Measurements from ENCODE around the gene SLC17A1.

SLC17A1 gene

GRCh38 chr6:25764611-25765010 is 67.2 kb downstream of the SLC17A1 start:
- Histone ChIP-seq H3K79me2 (ENCODE audit: insufficient read depth, low read depth) (no peaks in the 10 kb centered on the region), H3K4me3 (IDR thresholded peaks at IDR 0.05; ENCODE audit: insufficient read depth, low read depth, low read length) (no peak overlapping the region), H3K27ac (no peak overlapping the region), H3K4me2 (no peak overlapping the region), H3K27me3 (ENCODE audit: insufficient read depth, low read depth) (no peaks in the 10 kb centered on the region), H3K9ac (no peak overlapping the region), H3K4me1 (ENCODE audit: low read depth, poor library complexity, severe bottlenecking) (no peaks in the 10 kb centered on the region), H2AFZ (ENCODE audit: low read depth) (no peak overlapping the region), H3K36me3 (ENCODE audit: insufficient read depth) (no peaks in the 10 kb centered on the region), H4K20me1 (ENCODE audit: insufficient read depth) (no peaks in the 10 kb centered on the region)
- TF ChIP-seq CTCF (conservative IDR thresholded peaks at IDR 0.05; ENCODE audit: low read depth, low read length) = no peak

- H3K4me2 ChIP-seq = no peak overlapping the region
- H3K4me3 ChIP-seq (IDR thresholded peaks at IDR 0.05; ENCODE audit: insufficient read depth, low read depth, low read length) = no peak overlapping the region
- H3K79me2 ChIP-seq (ENCODE audit: insufficient read depth, low read depth) = no peaks in the 10 kb centered on the region
- no peaks in the 10 kb centered on the region for H3K4me1 ChIP-seq (ENCODE audit: low read depth, poor library complexity, severe bottlenecking)
- H2AFZ ChIP-seq (ENCODE audit: low read depth) = no peak overlapping the region
- TF ChIP-seq CTCF (conservative IDR thresholded peaks at IDR 0.05; ENCODE audit: low read depth, low read length) = no peak
- H3K9ac ChIP-seq = no peak overlapping the region
- no peak overlapping the region for H3K27ac ChIP-seq
- H4K20me1 ChIP-seq (ENCODE audit: insufficient read depth) = no peaks in the 10 kb centered on the region
- no peaks in the 10 kb centered on the region for H3K27me3 ChIP-seq (ENCODE audit: insufficient read depth, low read depth)
- H3K36me3 ChIP-seq (ENCODE audit: insufficient read depth) = no peaks in the 10 kb centered on the region
These were observed 73.8 kb downstream of the SLC17A1 start for GRCh38 chr6:25757936-25758642.

- H3K27ac ChIP-seq = no peak overlapping the region
- no peak overlapping the region for H3K4me2 ChIP-seq
- no peaks in the 10 kb centered on the region for H3K27me3 ChIP-seq (ENCODE audit: insufficient read depth, low read depth)
- H3K9ac ChIP-seq = no peak overlapping the region
- H2AFZ ChIP-seq (ENCODE audit: low read depth) = no peak overlapping the region
- H3K4me3 ChIP-seq (IDR thresholded peaks at IDR 0.05; ENCODE audit: insufficient read depth, low read depth, low read length) = no peak overlapping the region
- no peaks in the 10 kb centered on the region for H4K20me1 ChIP-seq (ENCODE audit: insufficient read depth)
- no peaks in the 10 kb centered on the region for H3K36me3 ChIP-seq (ENCODE audit: insufficient read depth)
- TF ChIP-seq CTCF (conservative IDR thresholded peaks at IDR 0.05; ENCODE audit: low read depth, low read length) = no peak
- H3K4me1 ChIP-seq (ENCODE audit: low read depth, poor library complexity, severe bottlenecking) = no peaks in the 10 kb centered on the region
- no peaks in the 10 kb centered on the region for H3K79me2 ChIP-seq (ENCODE audit: insufficient read depth, low read depth)
These were observed 75.2 kb downstream of the SLC17A1 start for GRCh38 chr6:25756382-25757363.

- H4K20me1 ChIP-seq (ENCODE audit: insufficient read depth) = no peaks in the 10 kb centered on the region
- no peaks in the 10 kb centered on the region for H3K27me3 ChIP-seq (ENCODE audit: insufficient read depth, low read depth)
- H3K79me2 ChIP-seq (ENCODE audit: insufficient read depth, low read depth) = no peaks in the 10 kb centered on the region
- H3K27ac ChIP-seq = no peak overlapping the region
- no peaks in the 10 kb centered on the region for H3K4me1 ChIP-seq (ENCODE audit: low read depth, poor library complexity, severe bottlenecking)
- no peak overlapping the region for H3K4me3 ChIP-seq (IDR thresholded peaks at IDR 0.05; ENCODE audit: insufficient read depth, low read depth, low read length)
- H3K9ac ChIP-seq = no peak overlapping the region
- H3K36me3 ChIP-seq (ENCODE audit: insufficient read depth) = no peaks in the 10 kb centered on the region
- no peak overlapping the region for H3K4me2 ChIP-seq
- H2AFZ ChIP-seq (ENCODE audit: low read depth) = no peak overlapping the region
- no peak for TF ChIP-seq CTCF (conservative IDR thresholded peaks at IDR 0.05; ENCODE audit: low read depth, low read length)
These were observed 76.4 kb downstream of the SLC17A1 start for GRCh38 chr6:25755483-25755882.
